ENCODE measurements around the gene CENPM.
A peak's percentile ranks its signal among the peaks of the same experiment; 100 is the strongest.

CENPM gene, protein sequence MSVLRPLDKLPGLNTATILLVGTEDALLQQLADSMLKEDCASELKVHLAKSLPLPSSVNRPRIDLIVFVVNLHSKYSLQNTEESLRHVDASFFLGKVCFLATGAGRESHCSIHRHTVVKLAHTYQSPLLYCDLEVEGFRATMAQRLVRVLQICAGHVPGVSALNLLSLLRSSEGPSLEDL

DNA sequence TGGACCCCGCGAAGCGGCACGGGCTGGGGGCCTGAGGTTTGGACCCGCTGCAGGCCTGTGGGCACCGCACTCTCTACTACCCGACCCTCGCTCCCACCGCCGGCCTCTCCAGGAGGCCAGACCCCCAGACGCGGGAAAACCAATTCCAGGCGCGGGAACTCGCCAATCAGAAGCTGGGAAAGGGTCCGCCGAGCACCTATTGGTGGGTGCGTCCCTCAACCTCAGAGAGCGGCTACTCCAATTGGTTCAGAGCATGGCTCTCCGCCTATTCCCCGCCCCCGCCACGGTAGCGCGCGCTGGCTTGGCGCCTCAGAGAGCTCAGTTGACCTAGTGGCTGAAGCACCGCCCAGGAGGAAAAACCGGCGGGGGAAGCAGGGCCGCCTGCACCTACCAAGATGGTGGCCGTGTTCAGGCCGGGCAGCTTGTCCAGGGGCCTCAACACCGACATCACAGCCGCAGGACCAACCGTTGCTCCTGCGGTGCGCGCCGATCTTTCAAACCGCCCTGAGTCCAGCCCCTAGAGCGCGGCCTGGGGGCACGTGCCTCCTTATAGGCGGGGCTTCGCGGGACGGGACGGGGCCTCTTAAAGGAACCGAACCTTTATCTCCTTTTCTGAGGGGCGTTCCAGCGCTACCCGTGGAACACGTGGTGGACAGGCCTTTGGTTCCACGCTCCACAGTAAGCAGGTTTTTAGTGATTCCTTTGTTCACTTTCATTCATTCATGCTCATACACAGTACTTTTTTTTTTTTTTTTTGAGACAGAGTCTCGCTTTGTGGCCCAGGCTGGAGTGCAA is at the start of gene CENPM:
CENPM (minus strand) TSS at position 524 of the 795 bp plus-strand sequence; CDS start at position 448, 76 bp downstream.
- peak; percentile 90 to 96 (median 95) for DNase-seq (ENCODE audit: low read depth in 2 of 3, low spot score in 1 of 3)

- DNase-seq (ENCODE audit: low read depth in 2 of 3, low spot score in 1 of 3), result no peak
Observed at GRCh38 chr22:41995211-41995610, 48.3 kb upstream of the CENPM start.

- DNase-seq (ENCODE audit: low read depth in 2 of 3, low spot score in 1 of 3), result no peak
Observed at GRCh38 chr22:41992496-41992895, 45.5 kb upstream of the CENPM start.

DNA sequence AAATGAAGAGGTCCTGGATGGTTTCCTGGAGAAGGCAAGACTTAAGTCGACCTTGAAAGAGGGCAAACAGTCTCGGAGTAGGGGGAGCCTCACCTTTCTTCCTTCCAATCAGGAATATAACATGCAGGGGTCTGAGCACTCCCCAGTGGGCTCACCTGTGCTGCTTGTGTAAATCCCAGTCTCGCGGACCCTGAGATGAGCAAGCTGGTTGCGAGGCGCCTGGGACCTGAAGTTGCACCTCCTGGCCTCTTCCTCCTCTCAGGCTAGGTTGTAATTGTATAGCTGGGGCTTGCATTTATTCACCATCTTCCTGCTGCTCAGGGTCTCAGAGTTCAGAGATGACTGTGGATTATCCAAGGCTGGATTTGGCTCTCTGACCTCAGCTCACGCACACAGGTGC is 44.2 kb upstream of the CENPM start:
- no peak for DNase-seq (ENCODE audit: low read depth in 2 of 3, low spot score in 1 of 3)

DNA sequence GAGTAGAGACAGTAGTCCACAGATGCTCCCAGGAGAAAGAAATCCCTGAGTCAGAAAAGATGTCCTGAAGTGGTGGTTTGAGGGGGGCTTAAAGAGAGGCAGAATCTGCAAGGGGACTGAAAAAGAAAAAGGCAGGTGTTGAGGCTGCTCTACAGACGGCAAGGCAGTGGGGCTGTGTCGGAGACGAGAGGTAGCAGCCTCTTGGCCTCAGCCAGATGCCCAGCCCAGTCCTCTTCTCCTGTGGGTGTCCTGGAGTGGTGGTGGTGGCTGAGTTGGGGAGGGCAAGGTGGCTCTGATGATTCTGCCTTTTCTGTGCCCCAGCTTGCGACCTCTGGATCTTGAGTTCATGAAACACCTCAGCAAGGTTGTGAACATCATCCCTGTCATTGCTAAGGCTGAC is 42.3 kb upstream of the CENPM start:
- DNase-seq (ENCODE audit: low read depth in 2 of 3, low spot score in 1 of 3), result no peak

DNA sequence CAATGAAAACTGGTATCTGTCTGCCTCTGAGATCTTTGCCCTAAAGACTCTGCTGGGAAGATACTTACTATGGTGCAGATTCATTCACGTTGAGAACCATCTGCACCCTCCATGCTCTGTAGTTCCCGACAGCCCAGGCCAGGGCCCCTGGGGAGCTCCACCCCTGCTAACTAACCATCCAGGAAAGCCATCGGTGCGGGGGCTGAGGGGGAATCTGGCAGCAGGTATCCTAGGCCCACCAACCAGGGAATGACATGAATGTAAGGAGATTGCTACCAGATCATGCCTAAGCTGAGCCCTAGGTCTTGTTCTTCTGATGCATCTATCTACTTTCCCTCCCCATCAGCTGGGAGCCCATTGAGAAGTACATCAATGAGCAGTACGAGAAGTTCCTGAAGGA is 40.3 kb upstream of the CENPM start:
- no peak for DNase-seq (ENCODE audit: low read depth in 2 of 3, low spot score in 1 of 3)

GRCh38 chr22:41983513-41984405 is 36.8 kb upstream of the CENPM start:
- no peak for DNase-seq (ENCODE audit: low read depth in 2 of 3, low spot score in 1 of 3)

- DNase-seq (ENCODE audit: low read depth in 2 of 3, low spot score in 1 of 3), result no peak
Observed at GRCh38 chr22:41982865-41983264, 35.9 kb upstream of the CENPM start.

GRCh38 chr22:41979423-41980250 is 32.7 kb upstream of the CENPM start:
- no peak for DNase-seq (ENCODE audit: low read depth in 2 of 3, low spot score in 1 of 3)

DNA sequence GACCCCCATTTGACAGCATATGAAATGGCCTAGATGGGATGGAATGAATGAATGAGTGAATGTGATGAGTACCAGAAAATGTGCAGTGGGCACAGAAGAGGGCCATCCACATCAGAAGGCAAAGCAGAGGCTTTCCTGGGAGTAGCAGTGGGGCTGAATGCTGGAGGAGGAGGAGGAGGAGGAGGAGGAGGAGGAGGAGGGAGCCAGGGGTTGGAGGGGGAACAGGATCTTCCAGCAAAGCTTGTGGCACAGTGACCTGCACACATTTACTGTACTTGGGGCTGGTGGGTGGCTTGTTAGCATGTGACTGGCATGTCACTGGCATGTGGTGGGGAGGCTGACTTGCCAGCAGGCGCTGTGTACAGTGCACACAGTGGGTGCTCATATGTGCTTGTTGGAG is 31.8 kb upstream of the CENPM start:
- DNase-seq (ENCODE audit: low read depth in 2 of 3, low spot score in 1 of 3), result no peak

DNA sequence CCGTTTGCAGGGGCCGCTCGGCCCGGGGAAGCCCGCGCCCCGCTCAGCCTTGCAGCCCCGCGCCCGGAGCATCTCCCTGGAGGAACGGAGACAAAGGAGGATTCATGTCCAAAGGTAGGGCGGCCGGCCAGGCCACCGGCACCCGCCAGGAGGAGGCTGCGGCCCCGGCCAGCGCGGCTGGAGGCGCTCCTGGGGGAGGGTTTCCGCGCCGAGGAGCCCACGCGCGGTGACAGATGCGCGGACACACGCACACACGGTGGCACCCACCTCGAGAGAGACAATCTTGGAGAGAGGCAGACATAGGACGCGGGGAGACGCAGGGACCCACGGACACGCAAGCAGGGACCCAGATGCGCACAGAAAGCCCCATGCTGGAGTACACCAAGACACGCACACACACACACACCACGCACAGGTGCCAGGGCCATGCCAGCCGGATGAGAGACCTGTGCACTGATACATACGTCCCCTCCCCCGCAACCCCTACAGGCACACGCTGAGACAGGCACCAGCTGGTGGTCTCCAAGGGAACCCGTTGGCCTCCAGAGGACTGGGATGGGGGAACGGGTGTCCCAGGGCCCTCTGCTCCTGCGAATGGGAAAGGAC is 30.1 kb upstream of the CENPM start:
- DNase-seq (ENCODE audit: low read depth in 2 of 3, low spot score in 1 of 3), result no peak

DNA sequence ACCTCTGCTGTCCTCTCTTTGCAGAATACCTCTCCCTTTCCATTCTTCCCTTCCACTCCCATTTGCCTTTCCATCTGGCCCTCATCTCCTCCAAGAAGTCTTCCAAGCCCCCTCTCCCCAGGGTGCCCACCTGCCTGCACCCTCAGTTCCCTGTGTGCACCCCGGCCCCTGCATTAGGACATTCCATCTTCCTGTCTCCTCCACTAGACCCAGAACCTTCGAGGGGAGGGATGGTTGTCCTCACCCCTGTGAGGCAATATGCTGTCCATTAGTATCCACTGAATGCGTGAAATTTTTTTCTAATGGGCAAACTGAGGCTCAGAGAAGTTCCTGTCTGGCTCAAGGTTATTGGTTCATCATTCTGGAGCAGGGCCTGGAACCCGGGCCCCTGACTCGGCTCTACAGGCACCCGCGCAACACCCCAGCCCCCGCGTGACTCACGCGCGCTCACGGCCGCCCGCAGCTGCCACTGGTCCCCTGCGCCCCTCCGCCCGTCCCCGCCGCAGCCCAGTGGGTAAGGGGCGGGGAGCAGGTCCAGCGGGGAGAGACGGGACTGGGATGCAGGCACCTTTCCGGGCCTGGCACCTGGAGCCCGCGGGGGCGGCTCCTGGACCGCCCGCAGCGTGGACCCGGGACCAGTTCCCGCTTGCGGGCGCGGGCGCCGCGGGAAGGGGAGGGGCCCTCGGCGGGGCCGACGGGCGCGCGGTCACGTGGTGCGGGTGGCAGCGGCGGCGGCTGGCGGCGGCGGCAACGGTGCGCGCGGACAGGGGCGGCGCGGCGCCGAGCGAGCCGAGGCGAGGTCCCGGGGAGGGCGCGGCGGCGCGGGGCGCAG is 29.3 kb upstream of the CENPM start:
- peak in 1 of 3 donors; percentile 31 for DNase-seq (ENCODE audit: low read depth in 2 of 3, low spot score in 1 of 3)

DNA sequence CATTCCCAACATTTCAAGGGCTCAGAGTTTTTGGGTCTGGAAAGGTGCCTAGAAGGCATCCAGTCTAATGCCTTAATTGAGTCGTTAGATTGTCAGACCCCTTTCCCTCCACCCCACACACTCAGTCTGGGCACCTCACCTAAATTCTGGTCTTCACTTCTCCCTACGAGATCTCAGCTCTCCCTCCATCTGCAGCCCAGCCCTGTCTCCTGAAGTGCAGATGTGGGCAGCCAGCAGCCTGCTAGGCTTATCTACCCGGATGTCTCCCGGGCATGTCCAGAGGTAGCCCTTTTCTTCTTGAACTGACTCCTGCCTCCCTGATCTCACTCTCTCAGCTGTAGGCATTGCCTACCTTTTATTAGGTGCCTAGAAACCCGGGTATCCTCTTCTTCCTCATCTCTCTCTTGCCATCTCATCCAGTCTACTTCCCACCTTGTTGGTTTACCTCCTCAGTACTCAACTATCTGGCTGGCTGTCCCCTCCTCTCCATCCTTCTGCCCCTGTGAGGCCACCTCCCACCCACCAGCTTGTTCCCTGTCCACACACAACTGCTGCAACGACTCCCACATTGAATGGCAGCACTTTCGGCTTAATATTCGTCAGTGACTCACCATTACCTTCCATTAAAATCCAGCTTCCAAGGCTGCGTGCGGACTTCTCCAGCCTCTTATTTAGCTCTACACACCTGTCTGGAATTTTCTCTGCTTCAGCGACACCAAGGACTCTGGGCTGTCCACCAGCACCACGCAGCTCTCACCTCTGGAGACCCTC is 28.5 kb upstream of the CENPM start:
- DNase-seq (ENCODE audit: low read depth in 2 of 3, low spot score in 1 of 3), result no peak

GRCh38 chr22:41974691-41975290 is 27.8 kb upstream of the CENPM start:
- no peak for DNase-seq (ENCODE audit: low read depth in 2 of 3, low spot score in 1 of 3)

GRCh38 chr22:41971431-41971830 is 24.5 kb upstream of the CENPM start:
- DNase-seq (ENCODE audit: low read depth in 2 of 3, low spot score in 1 of 3), result no peak

GRCh38 chr22:41970601-41971000 is 23.6 kb upstream of the CENPM start:
- no peak for DNase-seq (ENCODE audit: low read depth in 2 of 3, low spot score in 1 of 3)

- no peak for DNase-seq (ENCODE audit: low read depth in 2 of 3, low spot score in 1 of 3)
Observed at GRCh38 chr22:41969110-41969646, 22.2 kb upstream of the CENPM start, which contains the start of gene SEPTIN3. TSS of gene SEPTIN3 (plus strand) at chr22:41969443. CDS start at chr22:41971493, 2,050 bp downstream.

DNA sequence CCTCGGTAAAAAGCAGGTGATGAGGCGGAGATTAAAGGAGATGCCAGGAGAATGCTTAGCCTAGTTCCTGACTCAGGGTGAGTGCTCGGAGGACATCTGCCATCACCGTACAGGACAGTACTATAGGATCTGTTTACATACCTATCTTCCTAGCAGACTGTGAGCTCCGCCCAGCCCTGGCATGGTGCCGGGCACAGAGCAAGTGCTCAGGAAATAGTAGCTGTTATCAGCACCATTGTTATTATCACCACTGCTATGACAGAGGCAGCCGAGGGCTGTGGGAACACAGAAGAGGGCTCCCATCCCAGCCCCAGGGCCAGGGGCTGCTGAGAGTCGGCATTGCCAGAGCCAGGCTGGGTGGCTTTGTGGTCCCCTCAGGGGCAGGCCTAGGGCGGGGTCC is 21.6 kb upstream of the CENPM start:
- DNase-seq (ENCODE audit: low read depth in 2 of 3, low spot score in 1 of 3), result no peak

All from stimulated activated CD4-positive, alpha-beta T cell treated with anti-CD3 and anti-CD28 coated beads, Interleukin-12 subunit alpha, Interleukin-12 subunit beta, amount 100 ng/mL, for 48 hours (primary cell).